ENCODE data around the gene AJUBA.

AJUBA gene

GRCh38 chr14:22995889-22996625 lies 13.7 kb upstream of the AJUBA start:
- Mint-ChIP-seq H3K27ac (no peak overlapping the region), H3K4me3 (no peak overlapping the region), H3K27me3 (no peaks in the 10 kb centered on the region), H3K36me3 (no peaks in the 10 kb centered on the region), H3K9me3 (no peaks in the 10 kb centered on the region), H3K4me1 (no peaks in the 10 kb centered on the region)
- ATAC-seq = no peak

GRCh38 chr14:22994762-22995275 lies 12.5 kb upstream of the AJUBA start:
- no peaks in the 10 kb centered on the region for H3K4me1 Mint-ChIP-seq

DNA sequence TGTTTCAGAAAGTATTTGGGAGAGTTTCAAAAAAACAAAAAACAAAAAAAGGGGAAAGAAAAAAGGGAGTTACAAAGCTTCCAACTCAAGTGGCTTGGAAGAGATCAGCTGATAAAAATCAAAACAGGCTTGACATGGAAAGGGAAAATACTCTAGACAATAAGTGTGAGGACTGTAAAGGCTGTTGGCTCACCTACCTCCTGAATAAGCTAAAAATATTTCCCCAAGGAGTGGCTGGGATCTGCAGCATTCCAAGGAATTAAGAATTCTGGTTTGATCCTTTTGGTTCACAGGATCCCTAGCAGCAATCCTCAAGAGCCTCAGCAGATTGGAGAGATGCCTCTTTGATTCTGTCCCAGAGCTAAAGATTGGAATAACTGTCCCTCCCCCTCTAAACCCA lies 11.2 kb upstream of the AJUBA start:
- H3K27ac Mint-ChIP-seq = no peak overlapping the region
- no peaks in the 10 kb centered on the region for H3K9me3 Mint-ChIP-seq
- ATAC-seq = no peak
- no peaks in the 10 kb centered on the region for H3K36me3 Mint-ChIP-seq
- H3K4me3 Mint-ChIP-seq = no peak overlapping the region
- H3K27me3 Mint-ChIP-seq = no peaks in the 10 kb centered on the region
- H3K4me1 Mint-ChIP-seq = no peaks in the 10 kb centered on the region

More at GRCh38 chr14:22994762-22995275, 12.5 kb upstream of the AJUBA start:
- no peak overlapping the region for H3K4me3 Mint-ChIP-seq
- no peaks in the 10 kb centered on the region for H3K27me3 Mint-ChIP-seq
- no peak overlapping the region for H3K27ac Mint-ChIP-seq
- H3K9me3 Mint-ChIP-seq = no peaks in the 10 kb centered on the region
- no peaks in the 10 kb centered on the region for H3K36me3 Mint-ChIP-seq
- ATAC-seq = no peak

DNA sequence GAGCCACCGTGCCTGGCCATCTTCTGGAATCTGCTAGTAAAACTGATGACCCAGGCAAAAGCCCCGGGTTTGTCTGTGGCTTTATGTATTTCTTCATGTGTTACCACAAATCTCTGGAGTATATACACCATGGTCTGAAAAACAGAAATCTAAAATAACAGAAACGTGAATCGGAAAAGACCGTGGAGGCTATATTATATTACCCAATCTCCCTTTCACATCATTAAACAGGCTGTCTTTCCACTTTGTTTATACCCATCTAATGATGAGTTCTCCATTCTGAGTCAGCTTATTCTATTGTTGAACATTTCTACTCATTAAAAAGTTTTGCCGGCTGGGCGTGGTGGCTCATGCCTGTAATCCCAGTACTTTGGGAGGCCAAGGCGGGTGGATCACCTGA lies 9.5 kb upstream of the AJUBA start:
- ATAC-seq = no peak
- H3K27me3 Mint-ChIP-seq = no peaks in the 10 kb centered on the region
- H3K9me3 Mint-ChIP-seq = no peaks in the 10 kb centered on the region
- H3K27ac Mint-ChIP-seq = no peak overlapping the region
- H3K4me1 Mint-ChIP-seq = no peaks in the 10 kb centered on the region
- no peak overlapping the region for H3K4me3 Mint-ChIP-seq
- no peaks in the 10 kb centered on the region for H3K36me3 Mint-ChIP-seq

DNA sequence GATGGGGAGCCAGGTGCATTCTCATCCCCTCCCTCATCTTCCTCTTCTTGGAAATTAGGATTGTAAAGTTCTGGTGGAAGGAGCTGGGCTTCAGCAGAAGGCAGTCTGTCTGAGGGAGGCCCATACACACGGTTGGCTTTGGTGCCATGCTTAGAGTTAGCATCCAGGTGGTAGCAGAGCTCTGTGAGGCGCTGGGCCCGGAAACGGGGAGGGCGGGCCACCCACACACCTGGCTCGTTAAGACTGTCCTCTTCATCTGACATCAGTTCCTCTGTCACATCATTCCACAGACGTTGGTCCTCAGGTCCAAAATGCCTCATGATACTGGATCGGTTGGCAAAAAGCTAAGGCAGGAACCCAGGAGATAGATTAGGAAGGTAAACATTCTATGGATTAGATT lies 4.9 kb upstream of the AJUBA start:
- H3K27ac Mint-ChIP-seq = no peak overlapping the region
- no peak for ATAC-seq

DNA sequence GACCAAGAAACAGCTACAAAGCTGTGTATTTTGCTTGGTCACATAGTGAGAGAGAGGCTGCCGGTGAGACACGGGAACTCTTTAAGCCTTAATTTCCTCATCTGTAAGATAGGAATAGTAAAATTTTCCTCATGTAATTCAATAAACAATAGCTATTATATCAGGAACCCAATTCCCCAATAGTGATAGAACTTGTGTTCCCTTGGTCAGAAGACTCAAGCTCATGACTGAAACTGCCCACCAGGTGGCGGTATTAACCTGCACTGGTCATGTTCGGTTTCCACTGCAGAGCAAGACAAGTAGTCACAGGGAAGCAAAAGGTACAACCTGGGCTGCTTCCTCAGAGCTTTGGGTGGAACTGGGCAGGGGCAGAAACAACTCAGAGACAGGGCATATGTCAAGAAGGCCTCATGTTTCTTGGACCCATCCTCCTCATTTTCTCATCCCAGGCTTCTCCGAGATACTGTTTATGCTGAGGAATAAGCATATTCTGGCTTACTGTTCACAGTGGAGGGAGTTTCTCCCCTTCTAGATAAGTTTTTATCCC lies 4.2 kb upstream of the AJUBA start:
- Mint-ChIP-seq H3K4me3 (no peak overlapping the region), H3K27me3 (no peaks in the 10 kb centered on the region), H3K36me3 (no peaks in the 10 kb centered on the region), H3K27ac (no peak overlapping the region), H3K9me3 (no peaks in the 10 kb centered on the region), H3K4me1 (no peaks in the 10 kb centered on the region)
- ATAC-seq = peak; percentile 75

More for the DNA sequence above, 4.9 kb upstream of the AJUBA start:
- Mint-ChIP-seq H3K4me1 (no peaks in the 10 kb centered on the region), H3K27me3 (no peaks in the 10 kb centered on the region), H3K9me3 (no peaks in the 10 kb centered on the region), H3K36me3 (no peaks in the 10 kb centered on the region), H3K4me3 (no peak overlapping the region)

GRCh38 chr14:22985894-22986507 lies 3.6 kb upstream of the AJUBA start:
- Mint-ChIP-seq H3K4me3 (no peak overlapping the region), H3K4me1 (no peaks in the 10 kb centered on the region), H3K27me3 (no peaks in the 10 kb centered on the region), H3K9me3 (no peaks in the 10 kb centered on the region), H3K36me3 (no peaks in the 10 kb centered on the region), H3K27ac (no peak overlapping the region)
- no peak for ATAC-seq

DNA sequence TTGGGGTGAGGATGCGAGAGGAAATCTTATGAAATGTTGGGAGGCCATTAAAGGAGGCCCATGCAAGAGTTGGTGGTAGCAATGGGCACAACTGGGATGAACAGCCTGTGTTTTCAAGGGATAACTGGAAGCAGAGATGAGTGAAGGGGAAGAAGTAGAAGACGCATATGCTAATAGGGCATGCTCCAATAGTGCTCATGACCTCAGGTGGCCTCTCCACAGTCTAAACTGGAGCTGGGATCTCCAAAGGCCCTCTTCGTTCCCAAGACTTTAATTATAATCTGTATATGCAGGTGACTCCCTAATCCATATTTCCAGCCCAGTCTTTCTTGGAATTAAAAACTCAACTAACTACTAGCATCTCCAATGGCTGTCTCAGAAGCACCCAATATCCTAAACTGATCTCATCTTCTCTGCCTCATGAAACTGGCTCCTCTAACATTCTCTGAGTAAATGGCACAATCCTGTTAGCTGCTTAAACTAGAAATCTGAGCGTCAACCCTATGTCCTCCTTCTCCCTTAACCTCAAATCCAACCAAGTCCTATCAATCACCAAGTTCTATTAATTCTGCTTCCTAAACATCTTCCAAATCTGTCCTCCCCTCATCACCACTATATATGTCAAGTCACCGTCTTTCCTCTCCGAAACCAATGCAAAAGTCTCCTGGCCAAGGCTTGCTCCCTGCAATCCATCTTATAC lies 2.8 kb upstream of the AJUBA start:
- H3K4me3 Mint-ChIP-seq = no peak overlapping the region
- no peak for ATAC-seq

DNA sequence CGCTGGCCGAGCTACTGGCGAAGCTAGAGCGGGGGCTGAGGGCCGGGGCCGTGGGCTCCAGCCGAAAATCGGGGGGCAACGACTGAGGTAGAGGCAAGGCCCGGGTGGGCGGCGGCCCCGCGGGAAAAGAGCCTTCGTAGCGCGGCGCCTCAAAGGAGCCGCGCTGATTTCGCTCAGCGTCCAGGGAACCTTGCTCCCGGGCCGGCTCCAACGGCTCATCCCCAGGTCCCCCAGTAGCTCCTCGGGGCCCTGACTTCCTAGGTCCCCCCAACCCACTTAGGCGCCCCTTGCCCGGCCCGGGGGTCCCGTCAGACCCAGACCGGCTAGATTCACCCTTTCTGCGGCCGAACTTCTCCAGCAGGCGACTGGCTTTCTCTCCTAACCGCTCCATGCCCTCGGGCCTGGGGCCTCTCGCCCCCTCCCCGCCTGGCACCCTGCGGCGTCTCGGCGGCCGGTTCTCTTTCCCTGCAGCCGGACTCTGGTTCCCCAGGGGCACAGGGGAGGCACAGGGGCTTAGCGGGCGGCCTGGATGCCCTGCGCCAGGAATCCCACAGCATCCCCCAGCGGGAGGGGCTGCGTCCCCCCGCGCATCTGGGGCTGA lies 375 bp downstream of the AJUBA start:
- H3K27ac Mint-ChIP-seq = no peak overlapping the region
- ATAC-seq = peak; percentile 22
- no peaks in the 10 kb centered on the region for H3K36me3 Mint-ChIP-seq
- peaks cover 7% of the 10 kb centered on the region for H3K4me1 Mint-ChIP-seq
- no peaks in the 10 kb centered on the region for H3K9me3 Mint-ChIP-seq
- no peak overlapping the region for H3K4me3 Mint-ChIP-seq
- peaks cover 18% of the 10 kb centered on the region for H3K27me3 Mint-ChIP-seq

More for the DNA sequence above, 2.8 kb upstream of the AJUBA start:
- peaks cover 1% of the 10 kb centered on the region for H3K27me3 Mint-ChIP-seq
- H3K36me3 Mint-ChIP-seq = no peaks in the 10 kb centered on the region
- no peaks in the 10 kb centered on the region for H3K9me3 Mint-ChIP-seq
- no peaks in the 10 kb centered on the region for H3K4me1 Mint-ChIP-seq
- no peak overlapping the region for H3K27ac Mint-ChIP-seq

- Mint-ChIP-seq H3K4me3 (no peak overlapping the region), H3K27ac (no peak overlapping the region), H3K27me3 (peaks cover 24% of the 10 kb centered on the region), H3K4me1 (peaks cover 12% of the 10 kb centered on the region), H3K36me3 (no peaks in the 10 kb centered on the region), H3K9me3 (no peaks in the 10 kb centered on the region)
- ATAC-seq = no peak
These were observed 1.1 kb downstream of the AJUBA start for GRCh38 chr14:22981090-22981875.

- H3K4me3 Mint-ChIP-seq = no peak overlapping the region
- peaks cover 24% of the 10 kb centered on the region for H3K27me3 Mint-ChIP-seq
These were observed 1.7 kb downstream of the AJUBA start for GRCh38 chr14:22980672-22981089.

DNA sequence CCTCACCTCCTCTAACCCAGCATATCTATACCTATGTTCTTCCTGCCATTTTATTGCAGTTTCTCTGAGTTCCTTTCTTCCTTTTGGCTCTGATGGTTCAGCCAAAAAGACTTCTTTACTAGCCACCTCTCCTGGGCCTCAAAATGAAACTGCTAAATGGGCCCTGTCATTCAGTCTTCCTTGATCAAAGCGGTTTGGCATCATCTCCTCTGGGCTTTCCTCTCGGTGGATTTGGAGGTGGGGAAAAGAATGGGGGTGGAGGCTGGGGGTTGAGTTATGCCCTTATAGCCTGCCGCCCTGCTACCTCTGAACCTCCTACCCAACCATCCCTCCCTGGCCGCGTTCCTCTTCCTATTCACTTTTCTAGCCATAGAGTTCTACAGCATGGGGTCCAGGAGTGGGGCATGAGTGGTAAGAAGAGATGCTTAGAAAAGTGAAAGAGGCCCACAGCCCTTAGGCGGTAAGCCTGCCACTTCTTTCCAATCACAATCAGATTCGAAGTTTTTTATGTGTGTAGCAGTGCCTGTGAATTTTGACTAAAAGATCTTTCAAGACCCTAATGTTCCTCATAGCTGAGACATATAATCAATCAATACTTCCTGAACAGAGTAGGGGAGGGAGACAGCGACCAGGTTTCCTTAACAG lies 2.5 kb downstream of the AJUBA start:
- H3K36me3 Mint-ChIP-seq = no peaks in the 10 kb centered on the region
- H3K27ac Mint-ChIP-seq = no peak overlapping the region
- no peak overlapping the region for H3K4me3 Mint-ChIP-seq
- no peaks in the 10 kb centered on the region for H3K9me3 Mint-ChIP-seq
- peaks cover 24% of the 10 kb centered on the region for H3K27me3 Mint-ChIP-seq
- ATAC-seq = no peak
- peaks cover 12% of the 10 kb centered on the region for H3K4me1 Mint-ChIP-seq

More at GRCh38 chr14:22980672-22981089, 1.7 kb downstream of the AJUBA start:
- no peak overlapping the region for H3K27ac Mint-ChIP-seq
- H3K4me1 Mint-ChIP-seq = peaks cover 12% of the 10 kb centered on the region
- no peak for ATAC-seq
- no peaks in the 10 kb centered on the region for H3K9me3 Mint-ChIP-seq
- H3K36me3 Mint-ChIP-seq = no peaks in the 10 kb centered on the region

- peaks cover 12% of the 10 kb centered on the region for H3K4me1 Mint-ChIP-seq
- H3K9me3 Mint-ChIP-seq = no peaks in the 10 kb centered on the region
- H3K27me3 Mint-ChIP-seq = peaks cover 24% of the 10 kb centered on the region
- ATAC-seq = no peak
- H3K36me3 Mint-ChIP-seq = no peaks in the 10 kb centered on the region
- H3K27ac Mint-ChIP-seq = no peak overlapping the region
- H3K4me3 Mint-ChIP-seq = no peak overlapping the region
These were observed 3.2 kb downstream of the AJUBA start for GRCh38 chr14:22978981-22979671.

- Mint-ChIP-seq H3K4me1 (peaks cover 12% of the 10 kb centered on the region), H3K27ac (no peak overlapping the region), H3K4me3 (no peak overlapping the region), H3K9me3 (no peaks in the 10 kb centered on the region), H3K27me3 (peaks cover 24% of the 10 kb centered on the region), H3K36me3 (no peaks in the 10 kb centered on the region)
- no peak for ATAC-seq
These were observed 3.9 kb downstream of the AJUBA start for GRCh38 chr14:22978487-22978837.
